Caco-2 (cell line): ENCODE measurements around the gene SPEM3. TPM values are rescaled to one million over a fixed set of nuclear protein-coding genes. Genes with fewer than 3 reads are reported as not detected.

ENCODE experiments used
- BruUV-seq: library from RNA; stranded (reverse); fragments of 400-500 nt; replicated peaks from 2 replicates; lab custom pipeline; 2021; lab: Mats Ljungman, UMichigan
- CTCF ChIA-PET: fragments of 300-600 bp; sonication (Branson Sonifier 250); formaldehyde crosslinking; loops from one replicate; lab custom pipeline; 2022; ENCODE audit warnings: antibody characterized with exemption; lab: Charles Lee
- POLR2A ChIA-PET: fragments of 300-600 bp; sonication (Branson Sonifier 250); formaldehyde crosslinking; loops from one replicate; lab custom pipeline; 2022; ENCODE audit warnings: antibody characterized with exemption; lab: Charles Lee
- DNase-seq, 2 experiments: peaks; one replicate each; pipeline versions ENCODE4 v3.0.0 to v3.0.0-alpha.2; 2020 to 2022
- H3K27me3 ChIP-seq: replicated peaks from 2 replicates; pipeline ENCODE4 v1.6.0; 2011; ENCODE audit warnings: low read length; ENCODE audit not compliant: control insufficient read depth, insufficient read depth
- H3K36me3 ChIP-seq: 2 replicates; pipeline ENCODE4 v1.5.1; 2011; ENCODE audit warnings: low read length; ENCODE audit not compliant: control insufficient read depth, insufficient read depth
- H3K4me1 ChIP-seq: fragments of 250-450 bp; sonication (Bioruptor Pico); 2 replicates; pipeline ENCODE4 v1.5.1; 2020; ENCODE audit warnings: mild to moderate bottlenecking
- H3K4me3 ChIP-seq: 2 replicates; pipeline ENCODE4 v1.5.1; 2011; ENCODE audit warnings: low read depth, mild to moderate bottlenecking, control low read depth, low read length
- H3K9me3 ChIP-seq: fragments of 250-450 bp; sonication (Bioruptor Pico); 2 replicates; pipeline ENCODE4 v1.5.1; 2020; ENCODE audit warnings: mild to moderate bottlenecking, moderate library complexity
- H3K27ac Mint-ChIP-seq: one replicate; pipeline ENCODE4 v1.8.0; 2022; ENCODE audit warnings: mixed read lengths; ENCODE audit not compliant: unreplicated experiment
- H3K27me3 Mint-ChIP-seq: one replicate; pipeline ENCODE4 v1.8.0; 2022; ENCODE audit warnings: mixed read lengths; ENCODE audit not compliant: insufficient read depth, unreplicated experiment
- H3K36me3 Mint-ChIP-seq: one replicate; pipeline ENCODE4 v1.8.0; 2022; ENCODE audit warnings: mild to moderate bottlenecking, mixed read lengths; ENCODE audit not compliant: insufficient read depth, unreplicated experiment
- H3K4me1 Mint-ChIP-seq: one replicate; pipeline ENCODE4 v1.8.0; 2022; ENCODE audit warnings: low read depth, mixed read lengths; ENCODE audit not compliant: unreplicated experiment
- H3K4me3 Mint-ChIP-seq: one replicate; pipeline ENCODE4 v1.8.0; 2022; ENCODE audit warnings: mild to moderate bottlenecking, moderate library complexity, mixed read lengths; ENCODE audit not compliant: unreplicated experiment
- H3K9me3 Mint-ChIP-seq: one replicate; pipeline ENCODE4 v1.8.0; 2022; ENCODE audit warnings: mixed read lengths; ENCODE audit not compliant: unreplicated experiment
- intact Hi-C: fragments of 100-400 bp; cut with micrococcal nuclease; formaldehyde crosslinking; loops from one replicate; pipeline ENCODE4 v1.10.0; 2022; ENCODE audit not compliant: unreplicated experiment
- total RNA-seq: library from RNA; stranded (reverse); gene quantifications from 2 replicates; pipeline ENCODE4 v1.2.3, GENCODE V29; 2022
- TF ChIP-seq, protein P1 (sequence below), 2 experiments: fragments of 200-600 bp in 1 of 2; IDR thresholded peaks; 1 replicate in 1 of 2; 2 replicates in 1 of 2; pipeline versions ENCODE4 v1.5.1 to v1.8.0; 2011 to 2022; ENCODE audit warnings: antibody characterized with exemption in 1 of 2, control low read depth in 1 of 2, inconsistent platforms in 1 of 2, low read depth in 1 of 2, low read length in 1 of 2, mild to moderate bottlenecking in 1 of 2, moderate library complexity in 1 of 2; ENCODE audit not compliant: insufficient read depth in 1 of 2, severe bottlenecking in 1 of 2, unreplicated experiment in 1 of 2

SPEM3 gene
- total RNA-seq, 1 experiment from 2014 or later, result not detected

- Mint-ChIP-seq H3K27ac (no peak within 1 kb of the TSS), H3K9me3 (no peaks in the 10 kb centered on the region), H3K4me1 (peaks cover 8% of the 10 kb centered on the region), H3K4me3 (peak within 1 kb of the TSS; percentile 29), H3K36me3 (peaks cover 6% of the 10 kb centered on the region), H3K27me3 (no peaks in the 10 kb centered on the region)
- TF ChIP-seq, protein P1, sequence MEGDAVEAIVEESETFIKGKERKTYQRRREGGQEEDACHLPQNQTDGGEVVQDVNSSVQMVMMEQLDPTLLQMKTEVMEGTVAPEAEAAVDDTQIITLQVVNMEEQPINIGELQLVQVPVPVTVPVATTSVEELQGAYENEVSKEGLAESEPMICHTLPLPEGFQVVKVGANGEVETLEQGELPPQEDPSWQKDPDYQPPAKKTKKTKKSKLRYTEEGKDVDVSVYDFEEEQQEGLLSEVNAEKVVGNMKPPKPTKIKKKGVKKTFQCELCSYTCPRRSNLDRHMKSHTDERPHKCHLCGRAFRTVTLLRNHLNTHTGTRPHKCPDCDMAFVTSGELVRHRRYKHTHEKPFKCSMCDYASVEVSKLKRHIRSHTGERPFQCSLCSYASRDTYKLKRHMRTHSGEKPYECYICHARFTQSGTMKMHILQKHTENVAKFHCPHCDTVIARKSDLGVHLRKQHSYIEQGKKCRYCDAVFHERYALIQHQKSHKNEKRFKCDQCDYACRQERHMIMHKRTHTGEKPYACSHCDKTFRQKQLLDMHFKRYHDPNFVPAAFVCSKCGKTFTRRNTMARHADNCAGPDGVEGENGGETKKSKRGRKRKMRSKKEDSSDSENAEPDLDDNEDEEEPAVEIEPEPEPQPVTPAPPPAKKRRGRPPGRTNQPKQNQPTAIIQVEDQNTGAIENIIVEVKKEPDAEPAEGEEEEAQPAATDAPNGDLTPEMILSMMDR (IDR thresholded peaks at IDR 0.05; ENCODE audit: insufficient read depth in 1 of 2, low read depth in 1 of 2, low read length in 1 of 2, severe bottlenecking in 1 of 2, unreplicated experiment in 1 of 2), result no peak
- POLR2A ChIA-PET, result interaction anchor here (0.5 kb wide), 1 partner anchor 9 kb away, joined by 5 read pairs; no protein-coding TSS in a partner anchor
- CTCF ChIA-PET, result interaction anchor here (0.6 kb wide), 1 partner anchor 29 kb away, joined by 3 read pairs; no protein-coding TSS in a partner anchor
- H3K36me3 ChIP-seq, result no peaks in the 10 kb centered on the region
- no peak for DNase-seq
- no peaks in the 10 kb centered on the region for H3K4me1 ChIP-seq
- no TSS peak for BruUV-seq
- no peaks in the 10 kb centered on the region for H3K27me3 ChIP-seq
- H3K4me3 ChIP-seq, result no peak within 1 kb of the TSS
- H3K9me3 ChIP-seq, result no peaks in the 10 kb centered on the region
- intact Hi-C loops, result no loop called here
Measured at GRCh38 chr17:7407485-7408251, 21.0 kb upstream of the SPEM3 start, which contains the start of gene NLGN2. NLGN2 (plus strand) TSS chr17:7407845; CDS start chr17:7408256, 411 bp downstream.

GRCh38 chr17:7408252-7408727 lies 20.4 kb upstream of the SPEM3 start:
- DNase-seq, result no peak
- BruUV-seq, result no TSS peak
- no peaks in the 10 kb centered on the region for H3K27me3 ChIP-seq
- peaks cover 6% of the 10 kb centered on the region for H3K36me3 Mint-ChIP-seq
- H3K9me3 Mint-ChIP-seq, result no peaks in the 10 kb centered on the region
- no peaks in the 10 kb centered on the region for H3K36me3 ChIP-seq
- CTCF ChIA-PET, result no interaction called here
- no peaks in the 10 kb centered on the region for H3K27me3 Mint-ChIP-seq
- H3K4me3 Mint-ChIP-seq, result no peak overlapping the region
- TF ChIP-seq, protein P1 (IDR thresholded peaks at IDR 0.05; ENCODE audit: insufficient read depth in 1 of 2, low read depth in 1 of 2, low read length in 1 of 2, severe bottlenecking in 1 of 2, unreplicated experiment in 1 of 2), result no peak
- intact Hi-C loops, result no loop called here
- H3K9me3 ChIP-seq, result no peaks in the 10 kb centered on the region
- H3K27ac Mint-ChIP-seq, result no peak overlapping the region
- peaks cover 8% of the 10 kb centered on the region for H3K4me1 Mint-ChIP-seq
- POLR2A ChIA-PET, result no interaction called here
- H3K4me1 ChIP-seq, result no peaks in the 10 kb centered on the region
- H3K4me3 ChIP-seq, result no peak overlapping the region

DNA sequence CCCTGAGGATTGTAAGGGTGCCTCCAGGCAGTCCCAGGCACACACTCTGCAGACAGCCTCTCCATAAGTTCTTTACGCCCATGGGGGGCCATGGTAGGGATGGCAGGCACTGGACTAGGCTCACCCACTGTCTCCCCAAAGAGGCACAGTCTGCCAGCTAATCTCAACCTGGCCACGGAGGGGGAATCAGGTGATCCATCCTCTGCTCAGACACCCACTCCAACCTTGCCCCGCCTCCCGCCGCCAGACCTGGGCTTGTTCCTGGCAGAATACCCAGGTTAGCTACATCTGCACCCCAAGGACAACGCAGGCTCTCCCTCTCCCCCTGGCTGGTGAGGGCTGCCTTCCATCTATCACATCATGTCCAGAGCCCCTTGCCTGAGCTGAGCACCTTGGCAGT lies 19.8 kb upstream of the SPEM3 start:
- Histone ChIP-seq H3K36me3 (no peaks in the 10 kb centered on the region), H3K4me3 (no peak overlapping the region), H3K27me3 (no peaks in the 10 kb centered on the region), H3K9me3 (no peaks in the 10 kb centered on the region), H3K4me1 (no peaks in the 10 kb centered on the region)
- Mint-ChIP-seq H3K4me1 (peaks cover 8% of the 10 kb centered on the region), H3K27me3 (no peaks in the 10 kb centered on the region), H3K9me3 (no peaks in the 10 kb centered on the region), H3K4me3 (no peak overlapping the region), H3K27ac (no peak overlapping the region), H3K36me3 (peaks cover 4% of the 10 kb centered on the region)
- no peak for DNase-seq
- POLR2A ChIA-PET, result no interaction called here
- TF ChIP-seq, protein P1 (IDR thresholded peaks at IDR 0.05; ENCODE audit: insufficient read depth in 1 of 2, low read depth in 1 of 2, low read length in 1 of 2, severe bottlenecking in 1 of 2, unreplicated experiment in 1 of 2), result no peak
- intact Hi-C loops, result no loop called here
- CTCF ChIA-PET, result no interaction called here
- BruUV-seq, result no TSS peak
